Endodermal cell (in vitro differentiated cells): Measurements from ENCODE around the gene KCNK2. TPM values are rescaled to one million over a fixed set of nuclear protein-coding genes. Genes with fewer than 3 reads are reported as not detected.

Experiments used
- DNase-seq: peaks from one replicate; pipeline ENCODE4 v3.0.0-alpha.2; 2017
- H3K27ac ChIP-seq: 2 replicates; pipeline ENCODE4 v1.5.1; 2013; ENCODE audit warnings: mild to moderate bottlenecking, low read depth, low read length, moderate library complexity
- H3K27me3 ChIP-seq: 2 replicates; pipeline ENCODE4 v1.6.1; 2013; ENCODE audit warnings: mild to moderate bottlenecking, low read length, moderate library complexity; ENCODE audit not compliant: insufficient read depth, control insufficient read depth, poor library complexity, severe bottlenecking
- H3K36me3 ChIP-seq: 2 replicates; pipeline ENCODE4 v1.7.0; 2013; ENCODE audit warnings: mild to moderate bottlenecking, low read length, moderate library complexity; ENCODE audit not compliant: control insufficient read depth, insufficient read depth
- H3K4me1 ChIP-seq: one replicate; pipeline ENCODE4 v1.7.0; 2013; ENCODE audit warnings: low read length; ENCODE audit not compliant: control insufficient read depth, insufficient read depth
- H3K4me3 ChIP-seq: 2 replicates; pipeline ENCODE4 v1.5.1; 2013; ENCODE audit warnings: mild to moderate bottlenecking, low read length, moderate library complexity
- H3K9ac ChIP-seq: 2 replicates; pipeline ENCODE4 v1.6.1; 2013; ENCODE audit warnings: mild to moderate bottlenecking, low read length, moderate library complexity; ENCODE audit not compliant: poor library complexity, severe bottlenecking; ENCODE audit errors: extremely low read depth
- H3K9me3 ChIP-seq: 2 replicates; pipeline ENCODE4 v1.6.1; 2013; ENCODE audit warnings: mild to moderate bottlenecking, low read length, moderate library complexity; ENCODE audit not compliant: control insufficient read depth
- H3K27ac Mint-ChIP-seq: 2 replicates; pipeline ENCODE4 v1.8.0; 2020; ENCODE audit warnings: mixed read lengths
- H3K27me3 Mint-ChIP-seq: 2 replicates; pipeline ENCODE4 v1.8.0; 2021; ENCODE audit warnings: mild to moderate bottlenecking, mixed read lengths; ENCODE audit not compliant: insufficient read depth
- H3K36me3 Mint-ChIP-seq: 2 replicates; pipeline ENCODE4 v1.8.0; 2020; ENCODE audit warnings: low read depth, mixed read lengths
- H3K4me1 Mint-ChIP-seq: 2 replicates; pipeline ENCODE4 v1.8.0; 2020; ENCODE audit warnings: mixed read lengths
- H3K4me3 Mint-ChIP-seq: 2 replicates; pipeline ENCODE4 v1.8.0; 2020; ENCODE audit warnings: mild to moderate bottlenecking, moderate library complexity, mixed read lengths
- H3K9me3 Mint-ChIP-seq: 2 replicates; pipeline ENCODE4 v1.8.0; 2020; ENCODE audit warnings: mild to moderate bottlenecking, mixed read lengths
- WGBS, 2 experiments: methylation state at CpG; one replicate each; pipeline versions ENCODE4 v1.1.5 to v1.1.7; 2013; ENCODE audit warnings: missing lambda C conversion rate in 2 of 2, mixed read lengths in 1 of 2; ENCODE audit not compliant: insufficient coverage in 1 of 2, insufficient read length in 1 of 2; 5-methylcytosine and 5-hydroxymethylcytosine counted together
- total RNA-seq, 2 donors: library from RNA; stranded (reverse); fragmentation: NEBNext Ultra II Directional in 1 of 2; extraction: Animal tissue kit (Norgen Biotek cat#: 25700) in 1 of 2; gene quantifications; 2 replicates in 1 of 2; 3 replicates in 1 of 2; pipeline ENCODE4 v1.2.1, GENCODE V29; 2021
- TF ChIP-seq, protein P1 (sequence below): fragments of 200-600 bp; sonication (generic); conservative IDR thresholded peaks from 2 replicates; pipeline ENCODE4 v1.5.0; 2021; ENCODE audit warnings: antibody characterized with exemption, mild to moderate bottlenecking

KCNK2 gene
- total RNA-seq, 2 donors from 2014 or later, result 0.15 TPM; not detected in 1

GRCh38 chr1:215143497-215143896, 61.0 kb downstream of the KCNK2 start:
- H3K4me3 Mint-ChIP-seq, result no peak overlapping the region
- H3K27me3 Mint-ChIP-seq, result no peaks in the 10 kb centered on the region
- no peak overlapping the region for H3K4me3 ChIP-seq
- H3K27ac Mint-ChIP-seq, result no peak overlapping the region
- no peaks in the 10 kb centered on the region for H3K4me1 Mint-ChIP-seq
- H3K4me1 ChIP-seq, result no peaks in the 10 kb centered on the region
- no peaks in the 10 kb centered on the region for H3K36me3 ChIP-seq
- DNase-seq, result no peak
- H3K27me3 ChIP-seq, result no peaks in the 10 kb centered on the region
- peaks cover 4% of the 10 kb centered on the region for H3K9me3 Mint-ChIP-seq
- no peak overlapping the region for H3K9ac ChIP-seq
- no peak overlapping the region for H3K27ac ChIP-seq
- TF ChIP-seq, protein P1, sequence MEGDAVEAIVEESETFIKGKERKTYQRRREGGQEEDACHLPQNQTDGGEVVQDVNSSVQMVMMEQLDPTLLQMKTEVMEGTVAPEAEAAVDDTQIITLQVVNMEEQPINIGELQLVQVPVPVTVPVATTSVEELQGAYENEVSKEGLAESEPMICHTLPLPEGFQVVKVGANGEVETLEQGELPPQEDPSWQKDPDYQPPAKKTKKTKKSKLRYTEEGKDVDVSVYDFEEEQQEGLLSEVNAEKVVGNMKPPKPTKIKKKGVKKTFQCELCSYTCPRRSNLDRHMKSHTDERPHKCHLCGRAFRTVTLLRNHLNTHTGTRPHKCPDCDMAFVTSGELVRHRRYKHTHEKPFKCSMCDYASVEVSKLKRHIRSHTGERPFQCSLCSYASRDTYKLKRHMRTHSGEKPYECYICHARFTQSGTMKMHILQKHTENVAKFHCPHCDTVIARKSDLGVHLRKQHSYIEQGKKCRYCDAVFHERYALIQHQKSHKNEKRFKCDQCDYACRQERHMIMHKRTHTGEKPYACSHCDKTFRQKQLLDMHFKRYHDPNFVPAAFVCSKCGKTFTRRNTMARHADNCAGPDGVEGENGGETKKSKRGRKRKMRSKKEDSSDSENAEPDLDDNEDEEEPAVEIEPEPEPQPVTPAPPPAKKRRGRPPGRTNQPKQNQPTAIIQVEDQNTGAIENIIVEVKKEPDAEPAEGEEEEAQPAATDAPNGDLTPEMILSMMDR, result peak; percentile 48
- no peaks in the 10 kb centered on the region for H3K36me3 Mint-ChIP-seq
- H3K9me3 ChIP-seq, result peaks cover 4% of the 10 kb centered on the region
- 94 to 96% methylated on average over 2 of the region's 2 CpGs for WGBS, 2 experiments

DNA sequence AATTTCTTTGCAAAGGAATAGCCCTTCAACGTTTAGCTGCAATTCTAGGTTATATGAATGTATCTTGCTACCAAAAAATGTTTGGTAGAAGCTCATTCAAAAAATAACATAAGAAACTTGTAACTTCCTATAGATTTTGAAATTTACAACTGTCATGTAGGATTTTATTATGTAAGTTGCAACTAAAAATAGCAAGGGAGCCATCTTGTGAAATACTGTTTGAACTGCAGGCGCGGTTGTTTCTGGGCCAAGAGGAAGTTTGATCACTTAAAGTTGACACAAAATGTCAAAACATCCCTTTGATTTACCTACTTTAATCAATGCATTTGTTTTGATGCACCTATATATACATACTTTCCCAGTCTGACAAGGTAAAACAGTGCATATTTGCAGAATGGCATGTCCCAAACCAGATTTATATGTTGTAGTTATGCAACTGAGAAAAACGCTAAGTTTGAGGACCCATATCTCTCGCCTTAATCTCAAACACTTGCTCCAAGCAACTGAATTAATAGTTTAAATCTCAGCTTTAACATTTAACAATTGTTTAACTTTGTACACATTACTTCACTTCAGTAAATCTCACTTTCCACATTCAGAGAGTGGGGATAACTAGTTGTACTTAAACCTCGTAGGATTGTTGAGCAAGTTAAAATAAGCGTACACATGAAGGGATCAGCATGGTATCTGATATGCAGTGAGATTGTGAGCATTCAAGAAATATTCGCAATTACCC, 63.9 kb downstream of the KCNK2 start:
- whole genome bisulfite sequencing, 2 experiments, result 79 to 83% methylated on average over 7 to 8 of the region's 8 CpGs
- no peaks in the 10 kb centered on the region for H3K4me1 ChIP-seq
- no peak overlapping the region for H3K27ac ChIP-seq
- H3K9ac ChIP-seq, result no peak overlapping the region
- no peaks in the 10 kb centered on the region for H3K36me3 Mint-ChIP-seq
- no peaks in the 10 kb centered on the region for H3K27me3 ChIP-seq
- H3K9me3 ChIP-seq, result peaks cover 4% of the 10 kb centered on the region
- H3K4me3 ChIP-seq, result no peak overlapping the region
- H3K36me3 ChIP-seq, result no peaks in the 10 kb centered on the region
- TF ChIP-seq, protein P1, result peak; percentile 71
- H3K4me3 Mint-ChIP-seq, result no peak overlapping the region
- H3K27ac Mint-ChIP-seq, result no peak overlapping the region
- peaks cover 4% of the 10 kb centered on the region for H3K9me3 Mint-ChIP-seq
- peak; percentile 61 for DNase-seq
- no peaks in the 10 kb centered on the region for H3K4me1 Mint-ChIP-seq
- no peaks in the 10 kb centered on the region for H3K27me3 Mint-ChIP-seq

DNA sequence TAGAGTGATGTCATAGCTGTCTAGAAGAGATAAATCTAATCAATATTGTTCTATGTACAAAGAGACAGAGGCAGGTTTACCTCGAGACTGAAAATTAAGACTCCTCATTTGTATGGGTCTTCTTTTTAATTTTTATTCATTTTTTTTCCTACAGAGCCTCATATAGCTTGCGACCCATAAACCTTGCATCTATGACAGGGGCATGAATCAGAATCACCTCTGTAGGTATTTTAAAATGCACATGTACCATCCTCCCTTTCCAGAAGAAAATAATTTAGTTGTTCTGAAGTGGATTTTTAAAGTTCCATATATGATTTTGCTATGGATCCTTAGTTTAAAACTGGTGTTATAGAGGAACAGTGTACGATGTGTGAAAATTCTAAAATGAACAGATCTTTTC, 64.5 kb downstream of the KCNK2 start:
- H3K4me3 ChIP-seq, result no peak overlapping the region
- TF ChIP-seq, protein P1, result no peak
- DNase-seq, result no peak
- Mint-ChIP-seq H3K9me3 (peaks cover 4% of the 10 kb centered on the region), H3K27me3 (no peaks in the 10 kb centered on the region), H3K27ac (no peak overlapping the region), H3K36me3 (no peaks in the 10 kb centered on the region), H3K4me1 (no peaks in the 10 kb centered on the region), H3K4me3 (no peak overlapping the region)
- H3K4me1 ChIP-seq, result no peaks in the 10 kb centered on the region
- H3K9me3 ChIP-seq, result peaks cover under 1% of the 10 kb centered on the region
- no peak overlapping the region for H3K27ac ChIP-seq
- no peaks in the 10 kb centered on the region for H3K36me3 ChIP-seq
- 97% methylated on average over 3 of the region's 3 CpGs; no CpG with 5 or more reads in 1 of the 2 experiments for WGBS, 2 experiments
- H3K9ac ChIP-seq, result no peak overlapping the region
- H3K27me3 ChIP-seq, result no peaks in the 10 kb centered on the region
